Endothelial cell of umbilical vein (primary cell): ENCODE results near the gene MRPL58. TPM values are rescaled to one million over a fixed set of nuclear protein-coding genes. Genes with fewer than 3 reads are reported as not detected.

Source experiments
- BruUV-seq: library from RNA; stranded (reverse); fragments of 400-500 nt; replicated peaks from 2 replicates; lab custom pipeline; 2021; lab: Mats Ljungman, UMichigan
- CTCF ChIA-PET: fragments of 300-600, 350-600 bp; sonication (Branson Sonifier 250); formaldehyde crosslinking; loops from one replicate; lab custom pipeline; 2021; ENCODE audit warnings: antibody characterized with exemption, inconsistent platforms; lab: Charles Lee
- POLR2A ChIA-PET: fragments of 300-600, 350-600 bp; sonication (Branson Sonifier 250); formaldehyde crosslinking; loops from one replicate; lab custom pipeline; 2021; ENCODE audit warnings: antibody characterized with exemption, inconsistent platforms; lab: Charles Lee
- DNase-seq: peaks from one replicate; pipeline ENCODE4 v3.0.0-alpha.2; 2011; ENCODE audit warnings: low read depth, low spot score
- FAIRE-seq: peaks from 2 replicates; lab custom pipeline; 2011; peaks lifted over from hg19 to GRCh38; lab: Jason Lieb, UNC
- H2AFZ ChIP-seq: 2 replicates; pipeline ENCODE4 v1.6.0; 2012; ENCODE audit warnings: low read depth, low read length, control low read depth, inconsistent platforms
- H3K27ac ChIP-seq: 2 replicates; pipeline ENCODE4 v1.5.1; 2011; ENCODE audit warnings: low read depth, mild to moderate bottlenecking, control low read depth, low read length, moderate library complexity; ENCODE audit not compliant: insufficient read depth
- H3K27me3 ChIP-seq, 2 experiments: 2 replicates each; pipeline versions ENCODE4 v1.6.0 to v1.6.1; 2011; ENCODE audit warnings: low read length in 2 of 2, mixed read lengths in 1 of 2; ENCODE audit not compliant: control insufficient read depth in 2 of 2, insufficient read depth in 2 of 2
- H3K36me3 ChIP-seq, 2 experiments: 2 replicates in 1 of 2; 3 replicates in 1 of 2; pipeline ENCODE4 v1.5.1; 2011; ENCODE audit warnings: low read length in 2 of 2, mild to moderate bottlenecking in 1 of 2, moderate library complexity in 1 of 2; ENCODE audit not compliant: control insufficient read depth in 2 of 2, insufficient read depth in 2 of 2; ENCODE audit errors: extremely low read depth in 1 of 2
- H3K4me1 ChIP-seq: 3 replicates; pipeline ENCODE4 v1.5.1; 2011; ENCODE audit warnings: mild to moderate bottlenecking, low read length; ENCODE audit not compliant: control insufficient read depth, insufficient read depth; ENCODE audit errors: extremely low read depth
- H3K4me2 ChIP-seq: 2 replicates; pipeline ENCODE4 v1.6.1; 2011; ENCODE audit warnings: low read length, control low read depth, mixed read lengths; ENCODE audit not compliant: insufficient read depth
- H3K4me3 ChIP-seq, 3 experiments: fragments of 200-600 bp in 1 of 3; sonication (generic), shearing (Covaris generic) in 1 of 3; replicated peaks in 1 of 3; 2 replicates each; pipeline ENCODE4 v1.5.1; 2011 to 2016; ENCODE audit warnings: control low read depth in 3 of 3, low read length in 3 of 3, mild to moderate bottlenecking in 2 of 3, inconsistent platforms in 1 of 3, low read depth in 1 of 3, moderate library complexity in 1 of 3; ENCODE audit not compliant: insufficient read depth in 1 of 3
- H3K79me2 ChIP-seq: 2 replicates; pipeline ENCODE4 v1.6.0; 2012; ENCODE audit warnings: low read length, inconsistent platforms; ENCODE audit not compliant: control insufficient read depth, insufficient read depth
- H3K9ac ChIP-seq: replicated peaks from 2 replicates; pipeline ENCODE3; 2011; ENCODE audit warnings: low read length, control low read depth; ENCODE audit not compliant: insufficient read depth; ENCODE audit errors: extremely low read depth
- H3K9me1 ChIP-seq: replicated peaks from 3 replicates; pipeline ENCODE4 v1.6.0; 2011; ENCODE audit warnings: mild to moderate bottlenecking, low read length; ENCODE audit not compliant: control insufficient read depth, insufficient read depth; ENCODE audit errors: extremely low read depth
- H3K9me3 ChIP-seq: replicated peaks from 2 replicates; pipeline ENCODE4 v1.5.1; 2012; ENCODE audit warnings: low read length, inconsistent platforms; ENCODE audit not compliant: control insufficient read depth, insufficient read depth
- H4K20me1 ChIP-seq: replicated peaks from 2 replicates; pipeline ENCODE3; 2011; ENCODE audit warnings: mild to moderate bottlenecking, low read length; ENCODE audit not compliant: control insufficient read depth, insufficient read depth; ENCODE audit errors: extremely low read depth
- EZH2 ChIP-seq: IDR thresholded peaks from 2 replicates; pipeline ENCODE4 v1.6.1; 2012; ENCODE audit warnings: borderline replicate concordance, low read depth, mild to moderate bottlenecking, moderate library complexity, low read length, inconsistent platforms; ENCODE audit not compliant: severe bottlenecking
- FOS ChIP-seq: IDR thresholded peaks from 2 replicates; pipeline ENCODE4 v1.6.1; 2011; ENCODE audit warnings: mild to moderate bottlenecking, low read length, moderate library complexity, borderline replicate concordance; ENCODE audit not compliant: insufficient read depth
- GATA2 ChIP-seq: IDR thresholded peaks from 2 replicates; pipeline ENCODE4 v1.7.0; 2011; ENCODE audit warnings: low read depth, mild to moderate bottlenecking, moderate library complexity, mixed read lengths, low read length; ENCODE audit not compliant: insufficient read length, insufficient read depth
- JUN ChIP-seq: IDR thresholded peaks from 2 replicates; pipeline ENCODE4 v1.6.1; 2011; ENCODE audit warnings: borderline replicate concordance, low read depth; ENCODE audit not compliant: insufficient read length, insufficient read depth
- MAX ChIP-seq: IDR thresholded peaks from 2 replicates; pipeline ENCODE4 v1.6.1; 2011; ENCODE audit not compliant: insufficient read depth, insufficient read length
- MYC ChIP-seq: IDR thresholded peaks from one replicate; pipeline ENCODE4 v1.6.1; 2011; ENCODE audit warnings: mild to moderate bottlenecking, low read depth, low read length
- POLR2A ChIP-seq: IDR thresholded peaks from 2 replicates; pipeline ENCODE4 v1.6.1; 2012; ENCODE audit warnings: low read depth, mild to moderate bottlenecking, control low read depth, low read length
- POLR2AphosphoS5 ChIP-seq: IDR thresholded peaks from 2 replicates; pipeline ENCODE4 v1.6.1; 2012; ENCODE audit warnings: low read depth, mild to moderate bottlenecking, control low read depth, low read length, moderate library complexity; ENCODE audit not compliant: insufficient read depth
- dilution Hi-C: fragments of 300-500 bp; cut with MboI; formaldehyde crosslinking; loops from one replicate; pipeline ENCODE4 v1.15.0; 2019; ENCODE audit warnings: low sequenced_read_pairs; ENCODE audit not compliant: extremely low pct_ligation_motif_present
- intact Hi-C: fragments of 100-400 bp; cut with micrococcal nuclease; formaldehyde crosslinking; loops from one replicate; pipeline ENCODE4 v1.10.0; 2022
- polyA plus RNA-seq, 4 experiments: library from polyadenylated mRNA; depleted of rRNA in 3 of 4; stranded (reverse) in 3 of 4; unstranded in 1 of 4; fragments of >200 nt; gene quantifications; 2 replicates each; pipeline versions ENCODE4 v1.2.1 to v1.2.3, GENCODE V29; 2011 to 2012; ENCODE audit warnings: missing spikeins in 1 of 4
- total RNA-seq: library from RNA; stranded (reverse); gene quantifications from 2 replicates; pipeline ENCODE4 v1.2.3, GENCODE V29; 2021
- TF ChIP-seq, protein P1 (sequence below), 2 donors: IDR thresholded peaks; 1 replicate in 1 of 2; 2 replicates in 1 of 2; pipeline ENCODE4 v1.5.1; 2011; ENCODE audit warnings: low read length in 2 of 2, mild to moderate bottlenecking in 2 of 2, moderate library complexity in 2 of 2, control low read depth in 1 of 2, inconsistent platforms in 1 of 2, low read depth in 1 of 2; ENCODE audit not compliant: insufficient read depth in 1 of 2; ENCODE audit errors: extremely low read depth in 1 of 2

Gene MRPL58
- total and polyA plus RNA-seq, 2 donors (not counting 3 experiments of a cell fraction or from before 2014, with no cell fraction given) = 38.0 to 43.7 TPM

- peak within 1 kb of the TSS; percentile 84 for H3K4me2 ChIP-seq
- H3K79me2 ChIP-seq = peaks cover 19% of the 10 kb centered on the region
- peak within 1 kb of the TSS; percentile 93 for H3K27ac ChIP-seq
- no peaks in the 10 kb centered on the region for H3K36me3 ChIP-seq
- H4K20me1 ChIP-seq = no peaks in the 10 kb centered on the region
- H3K9me1 ChIP-seq = no peaks in the 10 kb centered on the region
- peak within 1 kb of the TSS; percentile 88 for H2AFZ ChIP-seq
- H3K4me1 ChIP-seq = peaks cover 12% of the 10 kb centered on the region
- DNase-seq = peak; percentile 95
- ChIA-PET CTCF (interaction anchor here (0.6 to 2.9 kb wide), 14 partner anchors 13 to 214 kb away, joined by 3 to 33 read pairs (median 7); partner anchors contain the start of genes HID1 and MRPL58), POLR2A (interaction anchor here (1.6 to 2.3 kb wide), 3 partner anchors 15 to 115 kb away, joined by 3 to 17 read pairs (median 8); partner anchors contain the start of genes FDXR, HID1 and MRPL58)
- H3K9ac ChIP-seq = peak within 1 kb of the TSS; percentile 96
- no peaks in the 10 kb centered on the region for H3K27me3 ChIP-seq
- H3K9me3 ChIP-seq = no peaks in the 10 kb centered on the region
- BruUV-seq = no TSS peak
- FAIRE-seq = peak; percentile 94
- intact Hi-C loops = no loop called here
- TF ChIP-seq, protein P1, sequence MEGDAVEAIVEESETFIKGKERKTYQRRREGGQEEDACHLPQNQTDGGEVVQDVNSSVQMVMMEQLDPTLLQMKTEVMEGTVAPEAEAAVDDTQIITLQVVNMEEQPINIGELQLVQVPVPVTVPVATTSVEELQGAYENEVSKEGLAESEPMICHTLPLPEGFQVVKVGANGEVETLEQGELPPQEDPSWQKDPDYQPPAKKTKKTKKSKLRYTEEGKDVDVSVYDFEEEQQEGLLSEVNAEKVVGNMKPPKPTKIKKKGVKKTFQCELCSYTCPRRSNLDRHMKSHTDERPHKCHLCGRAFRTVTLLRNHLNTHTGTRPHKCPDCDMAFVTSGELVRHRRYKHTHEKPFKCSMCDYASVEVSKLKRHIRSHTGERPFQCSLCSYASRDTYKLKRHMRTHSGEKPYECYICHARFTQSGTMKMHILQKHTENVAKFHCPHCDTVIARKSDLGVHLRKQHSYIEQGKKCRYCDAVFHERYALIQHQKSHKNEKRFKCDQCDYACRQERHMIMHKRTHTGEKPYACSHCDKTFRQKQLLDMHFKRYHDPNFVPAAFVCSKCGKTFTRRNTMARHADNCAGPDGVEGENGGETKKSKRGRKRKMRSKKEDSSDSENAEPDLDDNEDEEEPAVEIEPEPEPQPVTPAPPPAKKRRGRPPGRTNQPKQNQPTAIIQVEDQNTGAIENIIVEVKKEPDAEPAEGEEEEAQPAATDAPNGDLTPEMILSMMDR (IDR thresholded peaks at IDR 0.05; ENCODE audit: extremely low read depth in 1 of 2, insufficient read depth in 1 of 2, low read depth in 1 of 2, low read length in 2 of 2) = no peak
- TF ChIP-seq JUN (no peak), GATA2 (no peak), POLR2A (peak; percentile 52), MYC (no peak), POLR2AphosphoS5 (peak; percentile 72), MAX (no peak), EZH2 (no peak), FOS (no peak)
- dilution Hi-C loops = no loop called here
- H3K4me3 ChIP-seq = peak within 1 kb of the TSS; percentile 47 to 89 (median 67)
Measured at GRCh38 chr17:74987418-74987908, 25.0 kb upstream of the MRPL58 start, which contains the start of gene CDR2L. Gene CDR2L, plus strand, starts transcription at chr17:74987632. Its CDS starts 412 bp downstream, at chr17:74988044.
